ENCODE measurements around the gene TMEM131.

DNA sequence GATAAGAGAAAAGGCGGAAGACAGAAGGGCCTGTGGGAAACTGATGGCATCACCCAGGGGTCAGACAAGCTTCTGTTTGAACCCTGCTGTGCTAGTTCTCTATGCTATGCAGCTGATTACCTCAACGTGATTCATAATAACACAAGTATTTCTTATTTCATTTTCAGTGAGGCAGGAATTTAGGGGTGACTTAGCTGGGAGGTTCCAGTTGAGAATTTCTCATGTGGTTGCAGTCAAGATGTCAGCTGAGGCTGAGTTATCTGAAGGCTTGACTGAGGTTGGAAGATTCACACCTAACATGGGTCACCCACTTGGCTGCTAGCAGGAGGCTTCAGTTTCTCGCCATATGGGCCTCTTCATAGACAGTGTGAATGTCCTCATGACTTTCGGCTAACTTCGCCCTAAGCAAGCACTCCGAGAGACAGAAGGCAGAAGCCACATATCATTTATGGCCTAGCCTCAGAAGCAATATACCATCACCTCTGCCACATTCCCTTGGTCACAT, 34.0 kb upstream of the TMEM131 start:
- TF ChIP-seq, protein P1, sequence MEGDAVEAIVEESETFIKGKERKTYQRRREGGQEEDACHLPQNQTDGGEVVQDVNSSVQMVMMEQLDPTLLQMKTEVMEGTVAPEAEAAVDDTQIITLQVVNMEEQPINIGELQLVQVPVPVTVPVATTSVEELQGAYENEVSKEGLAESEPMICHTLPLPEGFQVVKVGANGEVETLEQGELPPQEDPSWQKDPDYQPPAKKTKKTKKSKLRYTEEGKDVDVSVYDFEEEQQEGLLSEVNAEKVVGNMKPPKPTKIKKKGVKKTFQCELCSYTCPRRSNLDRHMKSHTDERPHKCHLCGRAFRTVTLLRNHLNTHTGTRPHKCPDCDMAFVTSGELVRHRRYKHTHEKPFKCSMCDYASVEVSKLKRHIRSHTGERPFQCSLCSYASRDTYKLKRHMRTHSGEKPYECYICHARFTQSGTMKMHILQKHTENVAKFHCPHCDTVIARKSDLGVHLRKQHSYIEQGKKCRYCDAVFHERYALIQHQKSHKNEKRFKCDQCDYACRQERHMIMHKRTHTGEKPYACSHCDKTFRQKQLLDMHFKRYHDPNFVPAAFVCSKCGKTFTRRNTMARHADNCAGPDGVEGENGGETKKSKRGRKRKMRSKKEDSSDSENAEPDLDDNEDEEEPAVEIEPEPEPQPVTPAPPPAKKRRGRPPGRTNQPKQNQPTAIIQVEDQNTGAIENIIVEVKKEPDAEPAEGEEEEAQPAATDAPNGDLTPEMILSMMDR (IDR thresholded peaks at IDR 0.05), result no peak
- no peak for TF ChIP-seq POLR2A (IDR thresholded peaks at IDR 0.05)

Data from heart left ventricle (tissue), 13 donors.